ENCODE measurements around the gene IARS2.
"Not testable (repeated sequence)": the region's sequence is repeated elsewhere in the genome, so short reads cannot be mapped to it uniquely, and the experiment has no call there.

The IARS2 gene

GRCh38 chr1:220112600-220112999 is 18.7 kb downstream of the IARS2 start:
- not testable (repeated sequence) for DNase-seq (ENCODE audit: low read depth)

- DNase-seq (ENCODE audit: low read depth) = peak; percentile 63
Observed at GRCh38 chr1:220113136-220113695, 19.3 kb downstream of the IARS2 start.

GRCh38 chr1:220119043-220119512 is 25.1 kb downstream of the IARS2 start:
- no peak for DNase-seq (ENCODE audit: low read depth)

GRCh38 chr1:220121791-220122530 is 28.0 kb downstream of the IARS2 start:
- DNase-seq (ENCODE audit: low read depth) = no peak

GRCh38 chr1:220123066-220123465 is 29.1 kb downstream of the IARS2 start:
- DNase-seq (ENCODE audit: low read depth) = no peak

GRCh38 chr1:220123889-220124288 is 30.0 kb downstream of the IARS2 start:
- peak; percentile 42 for DNase-seq (ENCODE audit: low read depth)

- no peak for DNase-seq (ENCODE audit: low read depth)
Observed at GRCh38 chr1:220124542-220124941, 30.6 kb downstream of the IARS2 start.

GRCh38 chr1:220127076-220127475 is 33.1 kb downstream of the IARS2 start:
- no peak for DNase-seq (ENCODE audit: low read depth)

GRCh38 chr1:220129479-220130210 is 35.7 kb downstream of the IARS2 start:
- DNase-seq (ENCODE audit: low read depth) = no peak

- DNase-seq (ENCODE audit: low read depth) = no peak
Observed at GRCh38 chr1:220135755-220136154, 41.8 kb downstream of the IARS2 start.

- DNase-seq (ENCODE audit: low read depth) = no peak
Observed at GRCh38 chr1:220137019-220137786, 43.3 kb downstream of the IARS2 start.

GRCh38 chr1:220139966-220140365 is 46.0 kb downstream of the IARS2 start:
- DNase-seq (ENCODE audit: low read depth) = no peak

GRCh38 chr1:220144051-220144450 is 50.1 kb downstream of the IARS2 start:
- DNase-seq (ENCODE audit: low read depth) = no peak

- no peak for DNase-seq (ENCODE audit: low read depth)
Observed at GRCh38 chr1:220149742-220150141, 55.8 kb downstream of the IARS2 start.

GRCh38 chr1:220151454-220151853 is 57.5 kb downstream of the IARS2 start:
- DNase-seq (ENCODE audit: low read depth) = no peak

- no peak for DNase-seq (ENCODE audit: low read depth)
Observed at GRCh38 chr1:220153147-220153546, 59.2 kb downstream of the IARS2 start.

- DNase-seq (ENCODE audit: low read depth) = no peak
Observed at GRCh38 chr1:220156620-220157146, 62.8 kb downstream of the IARS2 start.

GRCh38 chr1:220157738-220158137 is 63.8 kb downstream of the IARS2 start:
- DNase-seq (ENCODE audit: low read depth) = peak; percentile 43

- not testable (repeated sequence) for DNase-seq (ENCODE audit: low read depth)
Observed at GRCh38 chr1:220158530-220158929, 64.6 kb downstream of the IARS2 start.

- DNase-seq (ENCODE audit: low read depth) = no peak
Observed at GRCh38 chr1:220159041-220159440, 65.1 kb downstream of the IARS2 start.

- no peak for DNase-seq (ENCODE audit: low read depth)
Observed at GRCh38 chr1:220160027-220160426, 66.1 kb downstream of the IARS2 start.

GRCh38 chr1:220164116-220164515 is 70.2 kb downstream of the IARS2 start:
- DNase-seq (ENCODE audit: low read depth) = no peak
